Trophoblast cell (in vitro differentiated cells and primary cell): ENCODE results near the gene TBC1D17.

Experiments used
- DNase-seq, 2 donors: peaks; one replicate each; pipeline ENCODE4 v3.0.0-alpha.2; 2016
- H2AFZ ChIP-seq: 2 replicates; pipeline ENCODE4 v1.6.1; 2013; ENCODE audit warnings: low read length, moderate library complexity, mild to moderate bottlenecking; ENCODE audit not compliant: insufficient read depth, poor library complexity
- H2AK5ac ChIP-seq: 2 replicates; pipeline ENCODE4 v1.6.1; 2013; ENCODE audit warnings: mild to moderate bottlenecking, low read length
- H2BK120ac ChIP-seq: 2 replicates; pipeline ENCODE4 v1.6.1; 2013; ENCODE audit warnings: low read length, mild to moderate bottlenecking, moderate library complexity; ENCODE audit not compliant: insufficient read depth, poor library complexity
- H2BK12ac ChIP-seq: 2 replicates; pipeline ENCODE4 v1.6.1; 2013; ENCODE audit warnings: mild to moderate bottlenecking, low read length, moderate library complexity
- H2BK5ac ChIP-seq: 2 replicates; pipeline ENCODE4 v1.6.1; 2013; ENCODE audit warnings: low read length, low read depth, moderate library complexity, mild to moderate bottlenecking; ENCODE audit not compliant: poor library complexity
- H3K14ac ChIP-seq: 2 replicates; pipeline ENCODE4 v1.6.1; 2013; ENCODE audit warnings: mild to moderate bottlenecking, low read length
- H3K18ac ChIP-seq: 2 replicates; pipeline ENCODE4 v1.6.1; 2013; ENCODE audit warnings: mild to moderate bottlenecking, low read length
- H3K23ac ChIP-seq: 2 replicates; pipeline ENCODE4 v1.6.1; 2013; ENCODE audit warnings: low read length
- H3K27ac ChIP-seq: 2 replicates; pipeline ENCODE4 v1.5.1; 2013; ENCODE audit warnings: low read depth, mild to moderate bottlenecking, inconsistent platforms, low read length, moderate library complexity
- H3K27me3 ChIP-seq: 2 replicates; pipeline ENCODE4 v1.6.1; 2013; ENCODE audit warnings: inconsistent platforms, mild to moderate bottlenecking, low read length, moderate library complexity; ENCODE audit not compliant: insufficient read depth
- H3K36me3 ChIP-seq, 2 experiments: 1 replicate in 1 of 2; 2 replicates in 1 of 2; pipeline ENCODE4 v1.6.1; 2013; ENCODE audit warnings: low read length in 2 of 2, mild to moderate bottlenecking in 2 of 2, moderate library complexity in 1 of 2; ENCODE audit not compliant: insufficient read depth in 2 of 2, control insufficient read depth in 1 of 2
- H3K4ac ChIP-seq: 2 replicates; pipeline ENCODE4 v1.6.1; 2013; ENCODE audit warnings: low read depth, mild to moderate bottlenecking, low read length, moderate library complexity
- H3K4me1 ChIP-seq, 2 experiments: 1 replicate in 1 of 2; 2 replicates in 1 of 2; pipeline ENCODE4 v1.6.1; 2013; ENCODE audit warnings: low read length in 2 of 2, mild to moderate bottlenecking in 2 of 2, moderate library complexity in 1 of 2; ENCODE audit not compliant: insufficient read depth in 2 of 2, control insufficient read depth in 1 of 2
- H3K4me2 ChIP-seq: 2 replicates; pipeline ENCODE4 v1.6.1; 2013; ENCODE audit warnings: inconsistent platforms, mild to moderate bottlenecking, low read length, moderate library complexity
- H3K4me3 ChIP-seq: 2 replicates; pipeline ENCODE4 v1.5.1; 2013; ENCODE audit warnings: mild to moderate bottlenecking, low read depth, low read length, inconsistent platforms
- H3K79me1 ChIP-seq: one replicate; pipeline ENCODE4 v1.6.1; 2013; ENCODE audit warnings: low read length
- H3K79me2 ChIP-seq: 2 replicates; pipeline ENCODE4 v1.6.1; 2013; ENCODE audit warnings: low read length, mild to moderate bottlenecking; ENCODE audit not compliant: control insufficient read depth, insufficient read depth, poor library complexity
- H3K9ac ChIP-seq: 2 replicates; pipeline ENCODE4 v1.6.1; 2013; ENCODE audit warnings: mild to moderate bottlenecking, low read length
- H3K9me3 ChIP-seq: 2 replicates; pipeline ENCODE4 v1.6.1; 2013; ENCODE audit warnings: low read depth, mild to moderate bottlenecking, control low read depth, inconsistent platforms, low read length; ENCODE audit not compliant: insufficient read depth
- H4K12ac ChIP-seq: 2 replicates; pipeline ENCODE4 v1.6.1; 2013; ENCODE audit warnings: low read depth, mild to moderate bottlenecking, low read length, moderate library complexity
- H4K8ac ChIP-seq: 2 replicates; pipeline ENCODE4 v1.6.1; 2013; ENCODE audit warnings: low read depth, mild to moderate bottlenecking, low read length, moderate library complexity
- H4K91ac ChIP-seq: one replicate; pipeline ENCODE4 v1.6.1; 2013; ENCODE audit warnings: low read depth, mild to moderate bottlenecking, low read length, moderate library complexity
- WGBS: extraction: QIAGEN DNeasy Blood & Tissue Kit; methylation state at CpG from one replicate; pipeline ENCODE4 v1.1.7; 2013; ENCODE audit warnings: missing lambda C conversion rate; ENCODE audit not compliant: insufficient read length, insufficient coverage; ENCODE audit errors: extremely low coverage; 5-methylcytosine and 5-hydroxymethylcytosine counted together

TBC1D17 gene

GRCh38 chr19:49894011-49894664 lies 16.6 kb downstream of the TBC1D17 start:
- Histone ChIP-seq H3K9ac (no peak overlapping the region), H4K8ac (no peak overlapping the region)

DNA sequence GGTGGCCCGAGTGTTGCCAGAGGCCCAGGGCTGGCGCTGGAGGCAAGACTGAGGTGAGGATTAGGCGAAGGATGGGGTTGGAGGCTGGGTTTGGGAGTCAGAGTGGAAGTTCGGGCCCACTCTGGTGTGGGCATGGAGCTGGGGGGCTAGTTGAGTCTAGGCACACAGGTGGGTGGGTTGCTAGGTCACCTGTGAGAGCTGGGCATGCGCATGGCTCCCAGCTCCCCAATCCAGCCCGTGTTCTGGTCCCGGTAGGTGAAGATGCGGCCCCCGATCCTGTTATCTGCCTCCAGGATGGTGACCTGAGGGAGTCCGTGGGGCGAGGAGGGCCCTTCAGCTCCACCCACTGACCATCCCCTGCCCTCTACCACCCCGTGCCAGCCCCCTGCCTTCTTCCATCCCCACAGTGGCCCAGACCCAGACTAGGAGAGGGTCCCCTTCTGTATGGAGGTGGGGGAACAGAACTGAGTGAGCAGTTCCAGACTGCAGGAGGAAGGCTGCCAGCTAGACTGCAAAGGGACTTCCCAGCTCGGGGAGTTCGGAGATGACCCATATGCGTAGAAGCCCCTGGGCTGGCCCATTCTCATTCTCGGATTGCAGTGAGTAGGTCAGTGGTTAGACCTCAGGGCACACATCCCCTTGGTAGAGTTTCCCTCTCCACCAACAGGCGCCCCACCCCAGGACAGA lies 17.5 kb downstream of the TBC1D17 start:
- no CpG with 5 or more reads among the region's 17 CpGs for WGBS
- no peak overlapping the region for H3K14ac ChIP-seq
- H3K36me3 ChIP-seq: no peaks in the 10 kb centered on the region

More at GRCh38 chr19:49894011-49894664, 16.6 kb downstream of the TBC1D17 start:
- H3K14ac ChIP-seq: no peak overlapping the region
- H3K79me2 ChIP-seq: no peaks in the 10 kb centered on the region
- no peaks in the 10 kb centered on the region for H3K27me3 ChIP-seq
- no peaks in the 10 kb centered on the region for H3K36me3 ChIP-seq
- no peak overlapping the region for H3K27ac ChIP-seq
- no peak for DNase-seq
- H3K4me3 ChIP-seq: no peak overlapping the region
- H2AK5ac ChIP-seq: no peak overlapping the region
- no peak overlapping the region for H4K12ac ChIP-seq
- H3K23ac ChIP-seq: no peak overlapping the region
- H3K4ac ChIP-seq: no peak overlapping the region
- H2BK5ac ChIP-seq: no peak overlapping the region
- no peak overlapping the region for H2BK12ac ChIP-seq
- no peak overlapping the region for H2BK120ac ChIP-seq
- no peak overlapping the region for H3K18ac ChIP-seq
- no peak overlapping the region for H3K4me2 ChIP-seq
- H2AFZ ChIP-seq: no peak overlapping the region
- H3K4me1 ChIP-seq: peaks cover 3 to 8% of the 10 kb centered on the region in 2 experiments
- no peak overlapping the region for H4K91ac ChIP-seq
- H3K79me1 ChIP-seq: no peaks in the 10 kb centered on the region
- WGBS: no CpG with 5 or more reads among the region's 18 CpGs
- peaks cover 12% of the 10 kb centered on the region for H3K9me3 ChIP-seq

GRCh38 chr19:49895566-49896297 lies 18.2 kb downstream of the TBC1D17 start:
- Histone ChIP-seq H4K8ac (no peak overlapping the region), H2BK5ac (no peak overlapping the region), H3K18ac (no peak overlapping the region), H4K12ac (no peak overlapping the region), H3K27ac (no peak overlapping the region), H3K4me1 (peaks cover 0 to 2% of the 10 kb centered on the region in 2 experiments), H3K4me3 (no peak overlapping the region), H3K4me2 (no peak overlapping the region), H2BK120ac (no peak overlapping the region), H3K9ac (peak overlapping the region; percentile 42), H3K23ac (no peak overlapping the region), H3K27me3 (no peaks in the 10 kb centered on the region), H2AK5ac (no peak overlapping the region), H3K9me3 (peaks cover 4% of the 10 kb centered on the region), H4K91ac (no peak overlapping the region), H2BK12ac (no peak overlapping the region), H3K14ac (no peak overlapping the region), H3K36me3 (no peaks in the 10 kb centered on the region), H3K79me1 (no peaks in the 10 kb centered on the region), H3K4ac (no peak overlapping the region), H3K79me2 (no peaks in the 10 kb centered on the region), H2AFZ (no peak overlapping the region)
- DNase-seq: no peak
- WGBS: no CpG with 5 or more reads among the region's 17 CpGs

More for the DNA sequence above, 17.5 kb downstream of the TBC1D17 start:
- Histone ChIP-seq H2BK5ac (no peak overlapping the region), H4K8ac (no peak overlapping the region), H3K27ac (no peak overlapping the region), H3K27me3 (no peaks in the 10 kb centered on the region), H3K23ac (no peak overlapping the region), H3K4me2 (no peak overlapping the region), H2AFZ (no peak overlapping the region), H4K91ac (no peak overlapping the region), H2BK12ac (no peak overlapping the region), H3K79me2 (no peaks in the 10 kb centered on the region), H3K18ac (no peak overlapping the region), H3K79me1 (no peaks in the 10 kb centered on the region), H4K12ac (no peak overlapping the region), H3K9me3 (peaks cover 6% of the 10 kb centered on the region), H3K4ac (no peak overlapping the region), H3K4me3 (no peak overlapping the region), H2AK5ac (no peak overlapping the region), H3K9ac (peak overlapping the region; percentile 55), H3K4me1 (peaks cover 3 to 6% of the 10 kb centered on the region in 2 experiments), H2BK120ac (no peak overlapping the region)
- peak in 1 of 2 donors; percentile 27 for DNase-seq

DNA sequence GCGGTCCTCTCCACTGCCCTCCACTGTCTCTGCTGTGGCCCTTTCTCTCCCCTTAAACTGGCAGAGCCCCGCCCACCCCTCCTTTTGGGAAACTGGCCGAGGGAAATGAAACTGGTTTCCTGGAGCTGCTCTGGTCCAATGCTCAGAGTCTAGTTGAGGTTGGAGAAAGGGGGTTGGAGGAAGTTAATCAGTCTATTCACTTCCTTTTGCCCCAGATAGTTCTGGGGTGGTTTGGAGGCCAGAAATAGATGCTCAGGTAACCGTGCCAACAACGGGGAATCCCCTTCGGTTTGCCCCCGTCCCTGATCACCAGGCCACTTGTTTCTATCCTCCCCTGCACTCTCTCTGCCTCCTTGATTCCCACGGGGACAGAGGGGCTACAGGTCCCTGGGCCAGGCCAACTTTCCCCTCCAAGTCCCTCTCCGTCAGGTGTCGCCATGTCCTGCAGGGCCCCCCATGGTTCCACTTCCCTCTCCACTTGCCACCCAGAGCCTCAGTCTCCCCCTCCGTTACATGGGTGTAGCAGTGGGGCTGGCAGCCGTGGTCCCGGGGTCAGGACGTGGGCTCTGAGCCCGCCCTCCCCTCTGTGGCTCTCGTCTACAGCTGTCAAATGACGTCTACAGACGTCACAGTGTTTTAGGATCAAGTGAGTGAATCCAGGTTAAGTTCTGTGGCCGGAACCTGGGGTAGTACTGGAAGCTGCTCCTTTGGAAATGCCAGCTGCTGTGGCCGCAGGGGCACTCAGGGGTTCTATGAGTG lies 19.5 kb downstream of the TBC1D17 start, which contains the start of gene IL4I1:
TSS of gene IL4I1 (minus strand) at position 25 of the 759 bp plus-strand sequence. CDS start 727 bp downstream, outside the sequence.
- no peak within 1 kb of the TSS for H3K23ac ChIP-seq
- no peak within 1 kb of the TSS for H3K4me3 ChIP-seq
- no peak within 1 kb of the TSS for H2AK5ac ChIP-seq
- H3K9ac ChIP-seq: peak within 1 kb of the TSS; percentile 42
- H3K4ac ChIP-seq: no peak within 1 kb of the TSS
- H2AFZ ChIP-seq: no peak within 1 kb of the TSS
- no peak within 1 kb of the TSS for H2BK12ac ChIP-seq
- H3K9me3 ChIP-seq: peaks cover 4% of the 10 kb centered on the region
- no CpG with 5 or more reads among the region's 20 CpGs for WGBS
- no peak within 1 kb of the TSS for H3K14ac ChIP-seq
- no peaks in the 10 kb centered on the region for H3K4me1 ChIP-seq
- H3K36me3 ChIP-seq: no peaks in the 10 kb centered on the region
- no peaks in the 10 kb centered on the region for H3K79me1 ChIP-seq
- H3K27ac ChIP-seq: no peak within 1 kb of the TSS
- no peak within 1 kb of the TSS for H2BK120ac ChIP-seq
- peak in 1 of 2 donors; percentile 25 for DNase-seq
- no peak within 1 kb of the TSS for H4K8ac ChIP-seq
- H3K18ac ChIP-seq: no peak within 1 kb of the TSS
- H3K27me3 ChIP-seq: no peaks in the 10 kb centered on the region
- H3K79me2 ChIP-seq: no peaks in the 10 kb centered on the region
- no peak within 1 kb of the TSS for H4K91ac ChIP-seq
- H3K4me2 ChIP-seq: no peak within 1 kb of the TSS
- H4K12ac ChIP-seq: no peak within 1 kb of the TSS
- H2BK5ac ChIP-seq: no peak within 1 kb of the TSS
